Measurements from ENCODE around the gene PRKCE.

The PRKCE gene

GRCh38 chr2:45922577-45922988 is 271.1 kb downstream of the PRKCE start:
- no peak for DNase-seq (ENCODE audit: low read depth)
- no peak for TF ChIP-seq CTCF (conservative IDR thresholded peaks at IDR 0.05; ENCODE audit: control insufficient read depth, insufficient read depth, low read depth, low read length)
- H3K4me3 ChIP-seq (ENCODE audit: control insufficient read depth, low read depth, low read length): no peak overlapping the region

GRCh38 chr2:45923701-45924100 is 272.2 kb downstream of the PRKCE start:
- TF ChIP-seq CTCF (conservative IDR thresholded peaks at IDR 0.05; ENCODE audit: control insufficient read depth, insufficient read depth, low read depth, low read length): no peak
- no peak overlapping the region for H3K4me3 ChIP-seq (ENCODE audit: control insufficient read depth, low read depth, low read length)
- no peak for DNase-seq (ENCODE audit: low read depth)

GRCh38 chr2:45925026-45925425 is 273.6 kb downstream of the PRKCE start:
- no peak for DNase-seq (ENCODE audit: low read depth)
- no peak for TF ChIP-seq CTCF (conservative IDR thresholded peaks at IDR 0.05; ENCODE audit: control insufficient read depth, insufficient read depth, low read depth, low read length)
- no peak overlapping the region for H3K4me3 ChIP-seq (ENCODE audit: control insufficient read depth, low read depth, low read length)

- TF ChIP-seq CTCF (conservative IDR thresholded peaks at IDR 0.05; ENCODE audit: control insufficient read depth, insufficient read depth, low read depth, low read length): no peak
- no peak for DNase-seq (ENCODE audit: low read depth)
- no peak overlapping the region for H3K4me3 ChIP-seq (ENCODE audit: control insufficient read depth, low read depth, low read length)
These were observed 274.3 kb downstream of the PRKCE start for GRCh38 chr2:45925636-45926366.

- TF ChIP-seq CTCF (conservative IDR thresholded peaks at IDR 0.05; ENCODE audit: control insufficient read depth, insufficient read depth, low read depth, low read length): no peak
- H3K4me3 ChIP-seq (ENCODE audit: control insufficient read depth, low read depth, low read length): no peak overlapping the region
- no peak for DNase-seq (ENCODE audit: low read depth)
These were observed 277.5 kb downstream of the PRKCE start for GRCh38 chr2:45928946-45929345.

GRCh38 chr2:45929674-45930395 is 278.4 kb downstream of the PRKCE start:
- DNase-seq (ENCODE audit: low read depth): no peak
- no peak for TF ChIP-seq CTCF (conservative IDR thresholded peaks at IDR 0.05; ENCODE audit: control insufficient read depth, insufficient read depth, low read depth, low read length)
- H3K4me3 ChIP-seq (ENCODE audit: control insufficient read depth, low read depth, low read length): no peak overlapping the region
